Measurements from ENCODE around the gene TCP1.

The TCP1 gene

DNA sequence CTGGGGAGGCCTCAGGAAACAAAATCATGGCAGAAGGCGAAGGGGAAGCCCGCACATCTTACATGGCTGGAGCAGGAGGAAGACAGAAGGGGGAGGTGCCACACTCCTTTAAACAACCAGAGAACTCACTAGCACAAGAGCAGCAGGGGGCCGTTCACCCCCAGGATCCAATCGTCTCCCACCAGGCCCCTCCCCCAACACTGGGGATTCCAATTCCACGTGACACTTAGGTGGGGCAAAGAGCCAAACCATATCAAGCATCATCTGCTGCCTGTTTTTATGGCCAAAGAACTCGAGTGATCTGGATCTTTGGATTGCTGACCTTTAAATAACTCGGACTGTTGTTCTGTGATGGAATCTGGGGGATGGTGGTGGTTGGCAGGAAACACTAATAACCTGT lies 38.7 kb upstream of the TCP1 start:
- TF ChIP-seq ZNF565 (CRISPR knock-in tag; conservative IDR thresholded peaks at IDR 0.05; ENCODE audit: low read depth), result no peak
- no peak for TF ChIP-seq ARNTL (CRISPR knock-in tag; IDR thresholded peaks at IDR 0.05; ENCODE audit: borderline replicate concordance, low read depth)
- TF ChIP-seq, protein P1, sequence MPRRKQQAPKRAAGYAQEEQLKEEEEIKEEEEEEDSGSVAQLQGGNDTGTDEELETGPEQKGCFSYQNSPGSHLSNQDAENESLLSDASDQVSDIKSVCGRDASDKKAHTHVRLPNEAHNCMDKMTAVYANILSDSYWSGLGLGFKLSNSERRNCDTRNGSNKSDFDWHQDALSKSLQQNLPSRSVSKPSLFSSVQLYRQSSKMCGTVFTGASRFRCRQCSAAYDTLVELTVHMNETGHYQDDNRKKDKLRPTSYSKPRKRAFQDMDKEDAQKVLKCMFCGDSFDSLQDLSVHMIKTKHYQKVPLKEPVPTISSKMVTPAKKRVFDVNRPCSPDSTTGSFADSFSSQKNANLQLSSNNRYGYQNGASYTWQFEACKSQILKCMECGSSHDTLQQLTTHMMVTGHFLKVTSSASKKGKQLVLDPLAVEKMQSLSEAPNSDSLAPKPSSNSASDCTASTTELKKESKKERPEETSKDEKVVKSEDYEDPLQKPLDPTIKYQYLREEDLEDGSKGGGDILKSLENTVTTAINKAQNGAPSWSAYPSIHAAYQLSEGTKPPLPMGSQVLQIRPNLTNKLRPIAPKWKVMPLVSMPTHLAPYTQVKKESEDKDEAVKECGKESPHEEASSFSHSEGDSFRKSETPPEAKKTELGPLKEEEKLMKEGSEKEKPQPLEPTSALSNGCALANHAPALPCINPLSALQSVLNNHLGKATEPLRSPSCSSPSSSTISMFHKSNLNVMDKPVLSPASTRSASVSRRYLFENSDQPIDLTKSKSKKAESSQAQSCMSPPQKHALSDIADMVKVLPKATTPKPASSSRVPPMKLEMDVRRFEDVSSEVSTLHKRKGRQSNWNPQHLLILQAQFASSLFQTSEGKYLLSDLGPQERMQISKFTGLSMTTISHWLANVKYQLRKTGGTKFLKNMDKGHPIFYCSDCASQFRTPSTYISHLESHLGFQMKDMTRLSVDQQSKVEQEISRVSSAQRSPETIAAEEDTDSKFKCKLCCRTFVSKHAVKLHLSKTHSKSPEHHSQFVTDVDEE (CRISPR knock-in tag; IDR thresholded peaks at IDR 0.05), result no peak
- TF ChIP-seq ZNF8 (CRISPR knock-in tag; IDR thresholded peaks at IDR 0.05), result no peak
- TF ChIP-seq ESRRG (CRISPR knock-in tag; IDR thresholded peaks at IDR 0.05), result no peak
- TF ChIP-seq CSDC2 (CRISPR knock-in tag; IDR thresholded peaks at IDR 0.05), result no peak
- TF ChIP-seq, protein P2, sequence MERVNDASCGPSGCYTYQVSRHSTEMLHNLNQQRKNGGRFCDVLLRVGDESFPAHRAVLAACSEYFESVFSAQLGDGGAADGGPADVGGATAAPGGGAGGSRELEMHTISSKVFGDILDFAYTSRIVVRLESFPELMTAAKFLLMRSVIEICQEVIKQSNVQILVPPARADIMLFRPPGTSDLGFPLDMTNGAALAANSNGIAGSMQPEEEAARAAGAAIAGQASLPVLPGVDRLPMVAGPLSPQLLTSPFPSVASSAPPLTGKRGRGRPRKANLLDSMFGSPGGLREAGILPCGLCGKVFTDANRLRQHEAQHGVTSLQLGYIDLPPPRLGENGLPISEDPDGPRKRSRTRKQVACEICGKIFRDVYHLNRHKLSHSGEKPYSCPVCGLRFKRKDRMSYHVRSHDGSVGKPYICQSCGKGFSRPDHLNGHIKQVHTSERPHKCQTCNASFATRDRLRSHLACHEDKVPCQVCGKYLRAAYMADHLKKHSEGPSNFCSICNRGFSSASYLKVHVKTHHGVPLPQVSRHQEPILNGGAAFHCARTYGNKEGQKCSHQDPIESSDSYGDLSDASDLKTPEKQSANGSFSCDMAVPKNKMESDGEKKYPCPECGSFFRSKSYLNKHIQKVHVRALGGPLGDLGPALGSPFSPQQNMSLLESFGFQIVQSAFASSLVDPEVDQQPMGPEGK (CRISPR knock-in tag; IDR thresholded peaks at IDR 0.05; ENCODE audit: borderline replicate concordance), result no peak
- TF ChIP-seq RARB (CRISPR knock-in tag; IDR thresholded peaks at IDR 0.05), result no peak
- no peak for TF ChIP-seq ZC3H10 (CRISPR knock-in tag; IDR thresholded peaks at IDR 0.05)
- TF ChIP-seq SNAI2 (CRISPR knock-in tag; IDR thresholded peaks at IDR 0.05), result no peak
- no peak for TF ChIP-seq BACH2 (CRISPR knock-in tag; IDR thresholded peaks at IDR 0.05; ENCODE audit: borderline replicate concordance)
- TF ChIP-seq ZFP30 (CRISPR knock-in tag; IDR thresholded peaks at IDR 0.05), result no peak
- no peak for TF ChIP-seq OSR1 (CRISPR knock-in tag; IDR thresholded peaks at IDR 0.05)
- TF ChIP-seq TCF4 (CRISPR knock-in tag; IDR thresholded peaks at IDR 0.05; ENCODE audit: borderline replicate concordance), result no peak
- TF ChIP-seq, protein P3, sequence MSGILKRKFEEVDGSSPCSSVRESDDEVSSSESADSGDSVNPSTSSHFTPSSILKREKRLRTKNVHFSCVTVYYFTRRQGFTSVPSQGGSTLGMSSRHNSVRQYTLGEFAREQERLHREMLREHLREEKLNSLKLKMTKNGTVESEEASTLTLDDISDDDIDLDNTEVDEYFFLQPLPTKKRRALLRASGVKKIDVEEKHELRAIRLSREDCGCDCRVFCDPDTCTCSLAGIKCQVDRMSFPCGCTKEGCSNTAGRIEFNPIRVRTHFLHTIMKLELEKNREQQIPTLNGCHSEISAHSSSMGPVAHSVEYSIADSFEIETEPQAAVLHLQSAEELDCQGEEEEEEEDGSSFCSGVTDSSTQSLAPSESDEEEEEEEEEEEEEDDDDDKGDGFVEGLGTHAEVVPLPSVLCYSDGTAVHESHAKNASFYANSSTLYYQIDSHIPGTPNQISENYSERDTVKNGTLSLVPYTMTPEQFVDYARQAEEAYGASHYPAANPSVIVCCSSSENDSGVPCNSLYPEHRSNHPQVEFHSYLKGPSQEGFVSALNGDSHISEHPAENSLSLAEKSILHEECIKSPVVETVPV (CRISPR knock-in tag; IDR thresholded peaks at IDR 0.05), result no peak
- TF ChIP-seq ZFP3 (CRISPR knock-in tag; IDR thresholded peaks at IDR 0.05), result no peak
- TF ChIP-seq, protein P4, sequence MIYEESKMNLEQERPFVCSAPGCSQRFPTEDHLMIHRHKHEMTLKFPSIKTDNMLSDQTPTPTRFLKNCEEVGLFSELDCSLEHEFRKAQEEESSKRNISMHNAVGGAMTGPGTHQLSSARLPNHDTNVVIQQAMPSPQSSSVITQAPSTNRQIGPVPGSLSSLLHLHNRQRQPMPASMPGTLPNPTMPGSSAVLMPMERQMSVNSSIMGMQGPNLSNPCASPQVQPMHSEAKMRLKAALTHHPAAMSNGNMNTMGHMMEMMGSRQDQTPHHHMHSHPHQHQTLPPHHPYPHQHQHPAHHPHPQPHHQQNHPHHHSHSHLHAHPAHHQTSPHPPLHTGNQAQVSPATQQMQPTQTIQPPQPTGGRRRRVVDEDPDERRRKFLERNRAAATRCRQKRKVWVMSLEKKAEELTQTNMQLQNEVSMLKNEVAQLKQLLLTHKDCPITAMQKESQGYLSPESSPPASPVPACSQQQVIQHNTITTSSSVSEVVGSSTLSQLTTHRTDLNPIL (CRISPR knock-in tag; IDR thresholded peaks at IDR 0.05; ENCODE audit: low read depth), result no peak
- no peak for TF ChIP-seq ISL1 (CRISPR knock-in tag; IDR thresholded peaks at IDR 0.05)
- TF ChIP-seq GLIS3 (CRISPR knock-in tag; IDR thresholded peaks at IDR 0.05), result no peak
- TF ChIP-seq PPARA (CRISPR knock-in tag; IDR thresholded peaks at IDR 0.05; ENCODE audit: borderline replicate concordance), result no peak
- no peak for ATAC-seq

DNA sequence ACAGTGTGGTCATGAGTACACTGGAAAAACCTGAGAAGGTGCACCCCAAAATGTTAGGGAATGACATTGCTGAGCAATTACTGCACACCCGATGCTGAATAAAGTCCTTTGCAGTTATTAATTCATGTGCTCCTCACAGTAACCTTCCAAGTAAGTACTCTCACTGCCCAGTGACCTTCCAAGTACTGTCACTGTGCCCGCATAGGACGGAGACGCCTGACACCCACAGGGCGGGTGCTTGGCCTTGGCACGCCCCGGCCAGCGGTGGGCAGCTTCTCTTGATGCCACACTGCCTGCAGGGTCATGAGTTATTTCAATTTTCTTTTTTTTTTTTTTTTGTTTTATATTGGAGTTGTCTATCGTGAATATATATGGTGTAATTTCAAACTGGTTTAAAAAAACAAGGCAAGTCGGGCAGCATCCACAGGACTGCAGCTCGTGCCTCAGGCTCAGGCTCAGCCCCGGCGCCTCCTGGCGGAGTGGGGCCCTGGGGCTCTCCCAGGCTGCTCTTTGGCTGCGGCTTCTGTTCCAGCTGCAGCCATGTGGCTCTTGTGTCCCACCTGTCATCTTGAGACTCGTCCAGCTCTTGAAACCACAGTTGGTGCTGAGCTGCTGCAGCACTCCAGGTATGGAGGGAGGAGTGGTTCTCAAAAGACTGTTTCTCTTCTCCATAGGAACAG lies 37.7 kb upstream of the TCP1 start:
- ATAC-seq, result no peak
- no peak for TF ChIP-seq ARNTL (CRISPR knock-in tag; IDR thresholded peaks at IDR 0.05; ENCODE audit: borderline replicate concordance, low read depth)
- TF ChIP-seq SNAI2 (CRISPR knock-in tag; IDR thresholded peaks at IDR 0.05), result no peak
- no peak for TF ChIP-seq CSDC2 (CRISPR knock-in tag; IDR thresholded peaks at IDR 0.05)
- TF ChIP-seq GLIS3 (CRISPR knock-in tag; IDR thresholded peaks at IDR 0.05), result no peak
- no peak for TF ChIP-seq BACH2 (CRISPR knock-in tag; IDR thresholded peaks at IDR 0.05; ENCODE audit: borderline replicate concordance)
- no peak for TF ChIP-seq ESRRG (CRISPR knock-in tag; IDR thresholded peaks at IDR 0.05)
- TF ChIP-seq, protein P2 (CRISPR knock-in tag; IDR thresholded peaks at IDR 0.05; ENCODE audit: borderline replicate concordance), result no peak
- TF ChIP-seq, protein P4 (CRISPR knock-in tag; IDR thresholded peaks at IDR 0.05; ENCODE audit: low read depth), result no peak
- no peak for TF ChIP-seq ZNF70 (CRISPR knock-in tag; IDR thresholded peaks at IDR 0.05)
- no peak for TF ChIP-seq ZNF8 (CRISPR knock-in tag; IDR thresholded peaks at IDR 0.05)
- no peak for TF ChIP-seq RARB (CRISPR knock-in tag; IDR thresholded peaks at IDR 0.05)
